HG02943 (cell line): Measurements from ENCODE around the gene APP.

Experiments
- ATAC-seq: cut with Tn5 transposase; IDR thresholded peaks from one replicate; pipeline ENCODE4 v1.9.1; 2021; ENCODE audit warnings: mild to moderate bottlenecking, low read depth, moderate library complexity; ENCODE audit not compliant: unreplicated experiment

Gene APP

GRCh38 chr21:26170471-26171257 is at the start of gene APP:
APP (minus strand) TSS chr21:26170770; CDS start chr21:26170620, 150 bp downstream.
- ATAC-seq: peak; percentile 80

- no peak for ATAC-seq
Observed at GRCh38 chr21:26212220-26212619, 41.6 kb upstream of the APP start.

- no peak for ATAC-seq
Observed at GRCh38 chr21:26210614-26211013, 40.0 kb upstream of the APP start.

- ATAC-seq: no peak
Observed at GRCh38 chr21:26207021-26207420, 36.5 kb upstream of the APP start.

- no peak for ATAC-seq
Observed at GRCh38 chr21:26199456-26199855, 28.9 kb upstream of the APP start.

- no peak for ATAC-seq
Observed at GRCh38 chr21:26195708-26196107, 25.1 kb upstream of the APP start.

GRCh38 chr21:26194811-26195251 is 24.3 kb upstream of the APP start:
- ATAC-seq: no peak

- ATAC-seq: no peak
Observed at GRCh38 chr21:26194326-26194725, 23.8 kb upstream of the APP start.

- no peak for ATAC-seq
Observed at GRCh38 chr21:26191609-26192008, 21.0 kb upstream of the APP start.

- ATAC-seq: no peak
Observed at GRCh38 chr21:26188422-26188821, 17.9 kb upstream of the APP start.

- no peak for ATAC-seq
Observed at GRCh38 chr21:26185446-26185845, 14.9 kb upstream of the APP start.

- no peak for ATAC-seq
Observed at GRCh38 chr21:26185021-26185420, 14.5 kb upstream of the APP start.

GRCh38 chr21:26179501-26179900 is 8.9 kb upstream of the APP start:
- no peak for ATAC-seq

- no peak for ATAC-seq
Observed at GRCh38 chr21:26177746-26178426, 7.3 kb upstream of the APP start.

GRCh38 chr21:26177187-26177586 is 6.6 kb upstream of the APP start:
- ATAC-seq: no peak

GRCh38 chr21:26171258-26172100 is 909 bp upstream of the APP start:
- no peak for ATAC-seq

- ATAC-seq: peak; percentile 27
Observed at GRCh38 chr21:26169611-26170470, 729 bp downstream of the APP start.

GRCh38 chr21:26169061-26169610 is 1.4 kb downstream of the APP start:
- ATAC-seq: peak; percentile 55

- ATAC-seq: no peak
Observed at GRCh38 chr21:26168371-26168770, 2.2 kb downstream of the APP start.

GRCh38 chr21:26167593-26167992 is 3.0 kb downstream of the APP start:
- no peak for ATAC-seq
